Suprapubic skin (tissue), 4 donors: Measurements from ENCODE around the gene WDR37.

Experiments used
- EP300 ChIP-seq: sonication (generic); formaldehyde crosslinking; IDR thresholded peaks from one replicate; pipeline ENCODE4 v1.6.1; 2017; ENCODE audit warnings: antibody characterized with exemption
- POLR2A ChIP-seq, 2 donors: fragments of 450-650 bp; IDR thresholded peaks; one replicate each; pipeline ENCODE4 v1.6.1; 2017; ENCODE audit warnings: antibody characterized with exemption in 2 of 2, mild to moderate bottlenecking in 2 of 2, moderate library complexity in 2 of 2
- POLR2AphosphoS5 ChIP-seq, 3 donors: sonication (generic); formaldehyde crosslinking; IDR thresholded peaks; one replicate each; pipeline ENCODE4 v1.6.1; 2017; ENCODE audit warnings: antibody characterized with exemption in 3 of 3
- TF ChIP-seq, protein P1 (sequence below), 2 donors: fragments of 200-600 bp in 1 of 2; fragments of 450-650 bp in 1 of 2; sonication (generic) in 1 of 2; IDR thresholded peaks; one replicate each; pipeline ENCODE4 v1.5.1; 2016 to 2019; ENCODE audit warnings: antibody characterized with exemption in 2 of 2, mild to moderate bottlenecking in 1 of 2, moderate library complexity in 1 of 2

DNA sequence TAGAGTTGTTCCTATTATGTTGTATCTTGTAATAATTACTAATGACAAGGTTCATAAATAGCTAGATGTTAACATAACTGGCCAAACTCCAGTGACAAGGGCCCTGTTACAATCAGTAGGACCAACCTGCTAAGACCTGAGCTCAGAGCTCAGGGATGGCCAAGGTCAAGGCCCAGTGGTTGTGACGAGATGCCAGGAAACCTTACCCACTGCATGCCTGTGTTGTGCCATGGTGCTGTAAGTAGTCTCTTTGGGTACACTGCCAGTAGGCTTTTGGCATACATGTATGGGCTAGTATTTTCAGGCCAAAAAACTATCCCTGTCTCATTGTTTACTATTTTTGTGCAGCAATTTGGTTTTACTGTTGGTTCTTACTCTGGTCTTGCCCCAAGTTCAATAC is 22.6 kb upstream of the WDR37 start:
- no peak for TF ChIP-seq POLR2A (IDR thresholded peaks at IDR 0.05)
- TF ChIP-seq, protein P1, sequence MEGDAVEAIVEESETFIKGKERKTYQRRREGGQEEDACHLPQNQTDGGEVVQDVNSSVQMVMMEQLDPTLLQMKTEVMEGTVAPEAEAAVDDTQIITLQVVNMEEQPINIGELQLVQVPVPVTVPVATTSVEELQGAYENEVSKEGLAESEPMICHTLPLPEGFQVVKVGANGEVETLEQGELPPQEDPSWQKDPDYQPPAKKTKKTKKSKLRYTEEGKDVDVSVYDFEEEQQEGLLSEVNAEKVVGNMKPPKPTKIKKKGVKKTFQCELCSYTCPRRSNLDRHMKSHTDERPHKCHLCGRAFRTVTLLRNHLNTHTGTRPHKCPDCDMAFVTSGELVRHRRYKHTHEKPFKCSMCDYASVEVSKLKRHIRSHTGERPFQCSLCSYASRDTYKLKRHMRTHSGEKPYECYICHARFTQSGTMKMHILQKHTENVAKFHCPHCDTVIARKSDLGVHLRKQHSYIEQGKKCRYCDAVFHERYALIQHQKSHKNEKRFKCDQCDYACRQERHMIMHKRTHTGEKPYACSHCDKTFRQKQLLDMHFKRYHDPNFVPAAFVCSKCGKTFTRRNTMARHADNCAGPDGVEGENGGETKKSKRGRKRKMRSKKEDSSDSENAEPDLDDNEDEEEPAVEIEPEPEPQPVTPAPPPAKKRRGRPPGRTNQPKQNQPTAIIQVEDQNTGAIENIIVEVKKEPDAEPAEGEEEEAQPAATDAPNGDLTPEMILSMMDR (IDR thresholded peaks at IDR 0.05): no peak
- TF ChIP-seq POLR2AphosphoS5 (IDR thresholded peaks at IDR 0.05): no peak
- no peak for TF ChIP-seq EP300
